AG09309 (cell line): ENCODE results near the gene MYORG.
A peak's percentile ranks its signal among the peaks of the same experiment; 100 is the strongest.
"Not testable (repeated sequence)": the region's sequence is repeated elsewhere in the genome, so short reads cannot be mapped to it uniquely, and the experiment has no call there.

Experiments used
- DNase-seq: peaks from one replicate; pipeline ENCODE4 v3.0.0-alpha.2; 2010; ENCODE audit warnings: low read depth
- H3K4me3 ChIP-seq: 2 replicates; pipeline ENCODE4 v1.5.1; 2011; ENCODE audit warnings: mild to moderate bottlenecking, low read depth, low read length, moderate library complexity; ENCODE audit not compliant: control insufficient read depth
- TF ChIP-seq, protein P1 (sequence below): IDR thresholded peaks from 2 replicates; pipeline ENCODE4 v1.5.1; 2011; ENCODE audit warnings: mild to moderate bottlenecking, low read depth, low read length, inconsistent platforms; ENCODE audit not compliant: insufficient read depth, control insufficient read depth; ENCODE audit errors: missing control alignments

Gene MYORG

GRCh38 chr9:34370335-34370969 lies 6.2 kb downstream of the MYORG start:
- TF ChIP-seq, protein P1, sequence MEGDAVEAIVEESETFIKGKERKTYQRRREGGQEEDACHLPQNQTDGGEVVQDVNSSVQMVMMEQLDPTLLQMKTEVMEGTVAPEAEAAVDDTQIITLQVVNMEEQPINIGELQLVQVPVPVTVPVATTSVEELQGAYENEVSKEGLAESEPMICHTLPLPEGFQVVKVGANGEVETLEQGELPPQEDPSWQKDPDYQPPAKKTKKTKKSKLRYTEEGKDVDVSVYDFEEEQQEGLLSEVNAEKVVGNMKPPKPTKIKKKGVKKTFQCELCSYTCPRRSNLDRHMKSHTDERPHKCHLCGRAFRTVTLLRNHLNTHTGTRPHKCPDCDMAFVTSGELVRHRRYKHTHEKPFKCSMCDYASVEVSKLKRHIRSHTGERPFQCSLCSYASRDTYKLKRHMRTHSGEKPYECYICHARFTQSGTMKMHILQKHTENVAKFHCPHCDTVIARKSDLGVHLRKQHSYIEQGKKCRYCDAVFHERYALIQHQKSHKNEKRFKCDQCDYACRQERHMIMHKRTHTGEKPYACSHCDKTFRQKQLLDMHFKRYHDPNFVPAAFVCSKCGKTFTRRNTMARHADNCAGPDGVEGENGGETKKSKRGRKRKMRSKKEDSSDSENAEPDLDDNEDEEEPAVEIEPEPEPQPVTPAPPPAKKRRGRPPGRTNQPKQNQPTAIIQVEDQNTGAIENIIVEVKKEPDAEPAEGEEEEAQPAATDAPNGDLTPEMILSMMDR: no peak
- DNase-seq: no peak
- peak overlapping the region; percentile 31; the same call in 1 of the 2 replicates for H3K4me3 ChIP-seq

- TF ChIP-seq, protein P1: no peak
- no peak for DNase-seq
- no peak overlapping the region for H3K4me3 ChIP-seq
These were observed 7.1 kb downstream of the MYORG start for GRCh38 chr9:34369636-34370035.

GRCh38 chr9:34368796-34369195 lies 7.9 kb downstream of the MYORG start:
- not testable (repeated sequence) for DNase-seq, H3K4me3 ChIP-seq

GRCh38 chr9:34367751-34368410 lies 8.8 kb downstream of the MYORG start:
- not testable (repeated sequence) for H3K4me3 ChIP-seq, DNase-seq

DNA sequence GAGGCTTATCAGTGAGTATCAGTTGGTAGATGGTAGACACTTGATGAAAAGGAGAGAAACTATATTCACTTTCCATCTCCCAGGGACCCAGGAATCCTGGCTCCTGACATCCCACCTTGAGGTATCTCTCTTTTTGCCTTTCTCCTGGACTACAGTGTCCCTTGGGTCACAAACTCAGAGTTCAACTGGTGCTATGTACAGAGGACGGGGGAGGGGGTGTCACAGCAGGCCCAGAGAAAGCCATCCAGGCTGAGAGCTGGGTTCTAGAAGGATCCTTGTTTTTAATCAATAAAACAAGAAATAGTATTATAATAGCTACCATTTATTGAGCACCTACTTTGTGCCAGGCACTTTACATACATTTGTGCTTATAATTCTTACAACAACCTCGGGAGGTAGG lies 10.3 kb downstream of the MYORG start:
- DNase-seq: no peak
- no peak overlapping the region for H3K4me3 ChIP-seq
- TF ChIP-seq, protein P1: no peak

- DNase-seq: no peak
- no peak overlapping the region for H3K4me3 ChIP-seq
- TF ChIP-seq, protein P1: no peak
These were observed 11.4 kb downstream of the MYORG start for GRCh38 chr9:34365282-34365681.

GRCh38 chr9:34363619-34364351 lies 12.9 kb downstream of the MYORG start:
- TF ChIP-seq, protein P1: no peak
- no peak for DNase-seq
- no peak overlapping the region for H3K4me3 ChIP-seq
